Measurements from ENCODE around the gene DOCK4. TPM values are rescaled to one million over a fixed set of nuclear protein-coding genes. Genes with fewer than 3 reads are reported as not detected.

DOCK4 gene
- total RNA-seq, 4 donors from 2014 or later, result 8.2 to 9.0 (median 8.6) TPM

DNA sequence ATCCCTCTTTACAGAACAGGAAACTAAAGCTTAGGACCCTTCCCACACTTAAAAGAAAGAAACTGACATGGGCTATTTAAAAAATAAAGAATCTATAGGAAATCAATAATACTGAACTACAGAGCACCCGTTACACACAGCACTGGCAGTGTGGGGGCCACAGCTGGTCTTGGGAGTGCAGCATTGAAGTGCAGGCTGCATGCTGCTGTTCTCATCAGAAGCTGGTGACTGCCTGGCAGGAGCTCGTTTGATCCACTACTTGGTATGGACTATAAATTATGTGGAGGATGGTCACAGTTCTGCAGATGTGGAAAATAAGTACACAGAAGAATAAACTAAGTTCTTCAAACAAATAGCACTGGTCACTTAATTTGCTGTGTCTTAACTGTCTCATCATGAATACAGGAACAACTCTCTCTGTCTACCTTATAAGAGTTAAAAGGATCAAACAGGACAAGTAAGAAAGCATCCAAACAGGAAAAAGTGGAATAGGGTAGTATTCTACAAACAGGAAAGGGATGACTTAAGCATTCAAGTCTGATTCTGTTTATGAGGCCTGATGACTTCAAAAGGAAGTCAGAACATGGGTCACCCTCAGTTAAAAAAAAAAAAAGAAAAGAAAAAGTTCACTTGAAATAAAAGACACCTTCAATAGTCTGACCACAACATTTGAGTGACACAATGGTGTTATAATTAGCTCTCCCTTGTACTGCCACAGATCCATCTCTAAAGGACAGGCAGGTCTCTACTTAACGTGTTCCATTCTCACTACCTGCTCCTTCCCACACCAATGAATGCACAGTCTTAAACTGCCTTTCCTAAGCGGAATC lies 21.0 kb downstream of the DOCK4 start:
- no peak for DNase-seq (ENCODE audit: low spot score in 2 of 2)
- no peak overlapping the region for H3K4me3 ChIP-seq (ENCODE audit: low read depth, poor library complexity, severe bottlenecking)
- WGBS, 2 donors, result 75 to 79% methylated on average over 4 of the region's 4 CpGs
- intact Hi-C loops (cut with DNase I; ENCODE audit: low total_unique reads), result no loop called here
- no peak for TF ChIP-seq POLR2A (IDR thresholded peaks at IDR 0.05)
- TF ChIP-seq CTCF (IDR thresholded peaks at IDR 0.05), result no peak

DNA sequence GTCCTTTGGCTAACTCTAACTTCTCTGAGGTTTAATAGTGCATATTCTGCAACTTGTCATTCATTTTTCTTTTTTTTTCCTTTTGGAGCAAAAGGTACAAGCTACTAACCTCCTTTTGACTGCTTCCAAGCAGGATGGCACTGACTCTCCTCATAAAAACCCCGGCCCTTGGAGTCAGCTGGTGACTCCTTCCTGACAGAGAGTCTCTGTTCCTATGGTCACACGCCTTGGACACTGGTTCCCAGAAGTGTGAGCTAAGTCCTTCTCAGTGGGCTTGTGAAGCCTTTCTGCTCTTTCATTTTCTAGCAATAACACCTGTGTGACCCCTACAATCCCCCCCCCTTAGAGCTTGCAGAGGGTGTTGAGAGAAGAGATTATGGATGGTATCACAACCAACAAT lies 21.7 kb downstream of the DOCK4 start:
- intact Hi-C loops (cut with DNase I; ENCODE audit: low total_unique reads), result no loop called here
- DNase-seq (ENCODE audit: low spot score in 2 of 2), result no peak
- TF ChIP-seq POLR2A (IDR thresholded peaks at IDR 0.05), result no peak
- no peak for TF ChIP-seq CTCF (IDR thresholded peaks at IDR 0.05)
- 76 to 86% methylated on average over 2 of the region's 2 CpGs for WGBS, 2 donors
- no peak overlapping the region for H3K4me3 ChIP-seq (ENCODE audit: low read depth, poor library complexity, severe bottlenecking)

- TF ChIP-seq CTCF (IDR thresholded peaks at IDR 0.05) (no peak), POLR2A (IDR thresholded peaks at IDR 0.05) (no peak)
- 94 to 96% methylated on average over 1 of the region's 1 CpG for WGBS, 2 donors
- H3K4me3 ChIP-seq (ENCODE audit: low read depth, poor library complexity, severe bottlenecking), result no peak overlapping the region
- DNase-seq (ENCODE audit: low spot score in 2 of 2), result no peak
- intact Hi-C loops (cut with DNase I; ENCODE audit: low total_unique reads), result no loop called here
These were observed 22.9 kb downstream of the DOCK4 start for GRCh38 chr7:112183266-112183665.

DNA sequence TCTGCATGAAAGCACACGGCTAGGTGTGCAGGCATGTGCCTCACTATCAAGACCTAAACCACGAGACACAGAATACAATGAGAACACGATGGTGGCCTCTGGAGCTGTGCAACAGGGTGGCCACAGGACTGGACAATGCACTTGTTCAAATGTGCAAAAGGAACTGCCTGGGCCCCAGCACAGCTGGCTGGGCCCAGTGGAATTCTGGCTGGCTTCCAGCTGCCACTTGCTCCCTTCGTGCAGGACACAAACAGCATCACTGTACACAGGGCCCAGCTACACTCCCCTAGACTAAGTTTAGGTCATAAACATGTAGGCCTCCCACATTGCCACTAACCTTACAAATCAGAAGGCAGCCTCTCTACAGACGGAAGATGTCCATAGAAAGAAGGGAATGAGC lies 23.4 kb downstream of the DOCK4 start:
- intact Hi-C loops (cut with DNase I; ENCODE audit: low total_unique reads), result no loop called here
- no peak for TF ChIP-seq POLR2A (IDR thresholded peaks at IDR 0.05)
- no peak for TF ChIP-seq CTCF (IDR thresholded peaks at IDR 0.05)
- WGBS, 2 donors, result 88 to 89% methylated on average over 5 of the region's 5 CpGs
- no peak overlapping the region for H3K4me3 ChIP-seq (ENCODE audit: low read depth, poor library complexity, severe bottlenecking)
- no peak for DNase-seq (ENCODE audit: low spot score in 2 of 2)

- WGBS, 2 donors, result 73 to 74% methylated on average over 4 of the region's 4 CpGs
- no peak for TF ChIP-seq POLR2A (IDR thresholded peaks at IDR 0.05)
- TF ChIP-seq CTCF (IDR thresholded peaks at IDR 0.05), result no peak
- H3K4me3 ChIP-seq (ENCODE audit: low read depth, poor library complexity, severe bottlenecking), result no peak overlapping the region
- intact Hi-C loops (cut with DNase I; ENCODE audit: low total_unique reads), result no loop called here
- no peak for DNase-seq (ENCODE audit: low spot score in 2 of 2)
These were observed 26.0 kb downstream of the DOCK4 start for GRCh38 chr7:112180223-112180622.
